Measurements from ENCODE around the gene TCEA2. TPM values are rescaled to one million over a fixed set of nuclear protein-coding genes. Genes with fewer than 3 reads are reported as not detected.

TCEA2 gene
- polyA plus RNA-seq (ENCODE audit: low read depth in 6 of 6), result 10 to 100 TPM; 30.2 to 51.5 (median 41.4) TPM

GRCh38 chr20:64062596-64063388, at the start of gene TCEA2:
Gene TCEA2, plus strand, starts transcription at chr20:64063198. Its CDS starts 115 bp downstream, at chr20:64063313.
- ATAC-seq (ENCODE audit: low read depth in 2 of 2), result peak; percentile 85 to 89
- Mint-ChIP-seq H3K27ac (peak within 1 kb of the TSS in 5 of 6 donors; percentile 74 to 89 (median 81)), H3K4me3 (peak within 1 kb of the TSS; percentile 79 to 94 (median 90)), H3K36me3 (no peaks in the 10 kb centered on the region), H3K4me1 (peaks cover 42 to 49% (median 48%) of the 10 kb centered on the region in 3 donors), H3K9me3 (no peaks in the 10 kb centered on the region), H3K27me3 (peaks cover 0 to 6% (median 0%) of the 10 kb centered on the region in 3 donors)
- DNase-seq, result peak; percentile 88

- Mint-ChIP-seq H3K4me3 (no peak overlapping the region), H3K9me3 (no peaks in the 10 kb centered on the region), H3K4me1 (peaks cover 0 to 7% (median 3%) of the 10 kb centered on the region in 3 donors), H3K27ac (no peak overlapping the region), H3K27me3 (no peaks in the 10 kb centered on the region), H3K36me3 (peaks cover 8 to 26% of the 10 kb centered on the region in 2 donors)
- no peak for DNase-seq
- ATAC-seq (ENCODE audit: low read depth in 2 of 2), result no peak
These were observed 47.4 kb upstream of the TCEA2 start for GRCh38 chr20:64015635-64016034.

GRCh38 chr20:64021124-64021975, 41.6 kb upstream of the TCEA2 start:
- DNase-seq (no peak), ATAC-seq (ENCODE audit: low read depth in 2 of 2) (no peak)
- no peaks in the 10 kb centered on the region for H3K9me3 Mint-ChIP-seq
- peak overlapping the region in 1 of 6 donors; percentile 28 for H3K27ac Mint-ChIP-seq
- H3K27me3 Mint-ChIP-seq, result no peaks in the 10 kb centered on the region
- no peak overlapping the region for H3K4me3 Mint-ChIP-seq
- H3K4me1 Mint-ChIP-seq, result peaks cover 3 to 4% (median 4%) of the 10 kb centered on the region in 3 donors
- peaks cover 8 to 25% of the 10 kb centered on the region in 2 donors for H3K36me3 Mint-ChIP-seq

- Mint-ChIP-seq H3K4me1 (peaks cover 0 to 4% (median 4%) of the 10 kb centered on the region in 3 donors), H3K27ac (no peak overlapping the region), H3K4me3 (no peak overlapping the region), H3K27me3 (no peaks in the 10 kb centered on the region), H3K36me3 (peaks cover 0 to 26% of the 10 kb centered on the region in 2 donors), H3K9me3 (no peaks in the 10 kb centered on the region)
- no peak for ATAC-seq (ENCODE audit: low read depth in 2 of 2)
- DNase-seq, result no peak
These were observed 40.2 kb upstream of the TCEA2 start for GRCh38 chr20:64022671-64023360.

- H3K36me3 Mint-ChIP-seq, result peaks cover 0 to 19% of the 10 kb centered on the region in 2 donors
- no peak for DNase-seq
- peak overlapping the region in 1 of 6 donors; percentile 75 for H3K27ac Mint-ChIP-seq
- H3K4me3 Mint-ChIP-seq, result no peak overlapping the region
- H3K4me1 Mint-ChIP-seq, result peaks cover 0 to 4% (median 3%) of the 10 kb centered on the region in 3 donors
- no peaks in the 10 kb centered on the region for H3K9me3 Mint-ChIP-seq
- ATAC-seq (ENCODE audit: low read depth in 2 of 2), result no peak
- no peaks in the 10 kb centered on the region for H3K27me3 Mint-ChIP-seq
These were observed 39.4 kb upstream of the TCEA2 start for GRCh38 chr20:64023361-64024140.

- no peaks in the 10 kb centered on the region for H3K27me3 Mint-ChIP-seq
- H3K36me3 Mint-ChIP-seq, result peaks cover 0 to 13% of the 10 kb centered on the region in 2 donors
- H3K9me3 Mint-ChIP-seq, result no peaks in the 10 kb centered on the region
- no peak for DNase-seq
- no peak overlapping the region for H3K4me3 Mint-ChIP-seq
- no peak overlapping the region for H3K27ac Mint-ChIP-seq
- ATAC-seq (ENCODE audit: low read depth in 2 of 2), result no peak
- peaks cover 0 to 4% (median 0%) of the 10 kb centered on the region in 3 donors for H3K4me1 Mint-ChIP-seq
These were observed 38.6 kb upstream of the TCEA2 start for GRCh38 chr20:64024141-64024990.

GRCh38 chr20:64025101-64025825, 37.7 kb upstream of the TCEA2 start:
- no peak for ATAC-seq (ENCODE audit: low read depth in 2 of 2)
- no peak for DNase-seq
- Mint-ChIP-seq H3K27ac (peak overlapping the region in 1 of 6 donors; percentile 36), H3K4me3 (no peak overlapping the region), H3K4me1 (peaks cover 0 to 4% (median 0%) of the 10 kb centered on the region in 3 donors), H3K36me3 (peaks cover 0 to 15% of the 10 kb centered on the region in 2 donors), H3K27me3 (no peaks in the 10 kb centered on the region), H3K9me3 (no peaks in the 10 kb centered on the region)

DNA sequence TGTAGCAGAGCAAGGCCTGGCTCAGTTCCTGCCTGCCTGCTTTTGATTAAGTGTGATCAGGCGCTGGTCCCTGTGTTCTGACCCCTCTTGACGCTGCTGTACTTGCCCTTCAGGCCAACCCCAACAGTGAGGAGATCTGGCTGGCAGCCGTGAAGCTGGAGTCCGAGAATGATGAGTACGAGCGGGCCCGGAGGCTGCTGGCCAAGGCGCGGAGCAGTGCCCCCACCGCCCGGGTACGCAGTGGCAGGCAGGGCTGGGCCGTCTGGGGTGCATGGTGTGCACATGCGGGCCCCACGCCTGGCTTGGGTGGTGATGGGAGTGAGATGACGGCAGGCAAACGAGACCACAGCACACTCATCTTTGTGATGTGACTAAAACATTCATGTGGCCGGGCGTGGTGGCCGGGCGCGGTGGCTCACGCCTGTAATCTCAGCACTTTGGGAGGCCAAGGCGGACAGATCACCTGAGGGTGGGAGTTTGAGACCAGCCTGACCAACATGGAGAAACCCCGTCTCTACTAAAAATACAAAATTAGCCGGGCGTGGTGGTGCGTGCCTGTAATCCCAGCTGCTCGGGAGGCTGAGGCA, 37.1 kb upstream of the TCEA2 start:
- DNase-seq (no peak), ATAC-seq (ENCODE audit: low read depth in 2 of 2) (no peak)
- no peaks in the 10 kb centered on the region for H3K27me3 Mint-ChIP-seq
- no peak overlapping the region for H3K4me3 Mint-ChIP-seq
- no peak overlapping the region for H3K27ac Mint-ChIP-seq
- no peaks in the 10 kb centered on the region for H3K9me3 Mint-ChIP-seq
- peaks cover 0 to 4% (median 0%) of the 10 kb centered on the region in 3 donors for H3K4me1 Mint-ChIP-seq
- H3K36me3 Mint-ChIP-seq, result peaks cover 0 to 19% of the 10 kb centered on the region in 2 donors

- H3K4me3 Mint-ChIP-seq, result no peak overlapping the region
- no peak for DNase-seq
- H3K36me3 Mint-ChIP-seq, result peaks cover 0 to 19% of the 10 kb centered on the region in 2 donors
- peaks cover 0 to 4% (median 0%) of the 10 kb centered on the region in 3 donors for H3K4me1 Mint-ChIP-seq
- no peaks in the 10 kb centered on the region for H3K27me3 Mint-ChIP-seq
- no peaks in the 10 kb centered on the region for H3K9me3 Mint-ChIP-seq
- H3K27ac Mint-ChIP-seq, result peak overlapping the region in 1 of 6 donors; percentile 2
- ATAC-seq (ENCODE audit: low read depth in 2 of 2), result no peak
These were observed 34.9 kb upstream of the TCEA2 start for GRCh38 chr20:64027981-64028685.

DNA sequence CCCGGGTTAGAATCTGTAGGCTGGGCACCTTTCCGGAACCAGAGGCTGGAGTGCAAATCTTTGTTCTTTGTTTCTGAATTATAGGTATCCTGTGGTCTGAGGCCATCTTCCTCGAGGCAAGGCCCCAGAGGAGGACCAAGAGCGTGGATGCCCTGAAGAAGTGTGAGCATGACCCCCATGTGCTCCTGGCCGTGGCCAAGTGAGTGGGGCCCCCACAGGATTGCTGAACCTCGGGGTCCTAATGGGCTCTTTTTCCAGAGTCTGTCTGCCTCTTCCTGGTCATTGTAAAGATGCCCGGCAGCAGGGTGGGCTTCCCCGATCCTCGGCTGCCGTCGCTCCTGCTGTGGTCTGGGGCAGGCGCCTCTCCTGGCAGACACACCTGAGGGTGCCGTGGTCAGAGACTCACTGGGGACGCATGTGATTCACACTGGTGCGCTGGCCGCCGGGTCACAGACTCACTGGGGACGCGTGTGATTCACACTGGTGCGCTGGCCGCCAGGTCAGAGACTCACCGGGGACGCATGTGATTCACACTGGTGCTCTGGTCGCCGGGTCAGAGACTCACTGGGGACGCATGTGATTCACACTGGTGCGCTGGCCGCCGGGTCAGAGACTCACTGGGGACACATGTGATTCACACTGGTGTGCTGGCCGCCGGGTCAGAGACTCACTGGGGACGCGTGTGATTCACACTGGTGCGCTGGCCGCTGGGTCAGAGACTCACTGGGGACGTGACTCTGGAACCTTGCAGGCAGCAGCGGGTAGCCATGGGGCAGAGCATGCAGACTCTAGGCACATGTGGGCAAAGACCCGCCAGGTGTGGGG, 33.5 kb upstream of the TCEA2 start:
- Mint-ChIP-seq H3K4me1 (no peaks in the 10 kb centered on the region), H3K36me3 (peaks cover 0 to 14% of the 10 kb centered on the region in 2 donors), H3K4me3 (no peak overlapping the region), H3K27me3 (no peaks in the 10 kb centered on the region), H3K9me3 (no peaks in the 10 kb centered on the region), H3K27ac (peak overlapping the region in 2 of 6 donors; percentile 22 to 54)
- no peak for DNase-seq
- no peak for ATAC-seq (ENCODE audit: low read depth in 2 of 2)

All from naive B cell (primary cell).